Prostate gland (tissue), 2 donors: ENCODE measurements around the gene OTOP2.

ENCODE experiments used
- CTCF ChIP-seq, 4 experiments: fragments of 200-600 bp in 2 of 4; fragments of 450-650 bp in 2 of 4; sonication (generic) in 2 of 4; IDR thresholded peaks; 1 replicate in 3 of 4; 2 replicates in 1 of 4; pipeline ENCODE4 v1.5.1; 2016 to 2019; ENCODE audit warnings: antibody characterized with exemption in 4 of 4, mild to moderate bottlenecking in 2 of 4, moderate library complexity in 2 of 4
- POLR2A ChIP-seq: fragments of 450-650 bp; IDR thresholded peaks from one replicate; pipeline ENCODE4 v1.6.1; 2016; ENCODE audit warnings: antibody characterized with exemption, mild to moderate bottlenecking

GRCh38 chr17:74971842-74972106 is 47.7 kb downstream of the OTOP2 start:
- TF ChIP-seq CTCF (IDR thresholded peaks at IDR 0.05): no peak
- TF ChIP-seq POLR2A: peak; percentile 29
